KMS-11 (cell line): ENCODE data around the gene AAGAB.

ENCODE experiments used
- H2AFZ ChIP-seq: fragments of 200-600 bp; sonication (generic); 2 replicates; pipeline ENCODE4 v1.6.1; 2016; ENCODE audit warnings: antibody characterized with exemption, mixed run types, low read depth
- H3K27ac ChIP-seq: fragments of 200-600 bp; sonication (generic); 2 replicates; pipeline ENCODE4 v1.6.1; 2016; ENCODE audit warnings: mild to moderate bottlenecking, mixed run types
- H3K27me3 ChIP-seq: fragments of 200-600 bp; sonication (generic); 2 replicates; pipeline ENCODE4 v1.6.1; 2017; ENCODE audit warnings: mild to moderate bottlenecking, low read depth, mixed run types, moderate library complexity; ENCODE audit not compliant: insufficient read depth
- H3K36me3 ChIP-seq: fragments of 200-600 bp; sonication (generic); 2 replicates; pipeline ENCODE4 v1.6.1; 2017; ENCODE audit warnings: mild to moderate bottlenecking, mixed run types; ENCODE audit not compliant: insufficient read depth
- H3K4me1 ChIP-seq: fragments of 200-600 bp; sonication (generic); 2 replicates; pipeline ENCODE4 v1.6.1; 2016; ENCODE audit warnings: mild to moderate bottlenecking, low read depth, mixed run types; ENCODE audit not compliant: poor library complexity, severe bottlenecking
- H3K4me2 ChIP-seq: fragments of 200-600 bp; sonication (generic); 2 replicates; pipeline ENCODE4 v1.7.0; 2016; ENCODE audit warnings: mild to moderate bottlenecking, mixed run types
- H3K4me3 ChIP-seq: fragments of 200-600 bp; sonication (generic); IDR thresholded peaks from 2 replicates; pipeline ENCODE4 v1.6.1; 2017; ENCODE audit warnings: low read depth, low read length, mixed read lengths; ENCODE audit not compliant: insufficient read depth
- H3K79me2 ChIP-seq: fragments of 200-600 bp; sonication (generic); 2 replicates; pipeline ENCODE4 v1.6.1; 2016; ENCODE audit warnings: low read depth, mixed run types; ENCODE audit not compliant: insufficient read depth
- H3K9ac ChIP-seq: fragments of 200-600 bp; sonication (generic); 2 replicates; pipeline ENCODE4 v1.6.1; 2016; ENCODE audit warnings: mild to moderate bottlenecking, mixed run types
- H4K20me1 ChIP-seq: fragments of 200-600 bp; sonication (generic); 2 replicates; pipeline ENCODE4 v1.6.1; 2016; ENCODE audit warnings: mild to moderate bottlenecking, mixed run types; ENCODE audit not compliant: insufficient read depth
- CTCF ChIP-seq: fragments of 200-600 bp; sonication (generic); conservative IDR thresholded peaks from 2 replicates; pipeline ENCODE4 v1.6.1; 2017; ENCODE audit warnings: low read depth, mild to moderate bottlenecking, antibody characterized with exemption, low read length, moderate library complexity, mixed read lengths

AAGAB gene

GRCh38 chr15:67228286-67228685 is 26.2 kb downstream of the AAGAB start:
- H3K27ac ChIP-seq, result no peak overlapping the region
- TF ChIP-seq CTCF, result no peak
- H3K4me2 ChIP-seq, result no peak overlapping the region
- no peaks in the 10 kb centered on the region for H3K27me3 ChIP-seq
- H3K9ac ChIP-seq, result no peak overlapping the region
- H3K4me1 ChIP-seq, result no peaks in the 10 kb centered on the region
- no peaks in the 10 kb centered on the region for H4K20me1 ChIP-seq
- H3K36me3 ChIP-seq, result no peaks in the 10 kb centered on the region
- H2AFZ ChIP-seq, result no peak overlapping the region
- H3K79me2 ChIP-seq, result no peaks in the 10 kb centered on the region
- H3K4me3 ChIP-seq, result no peak overlapping the region

- Histone ChIP-seq H2AFZ (no peak overlapping the region), H3K4me2 (no peak overlapping the region), H3K36me3 (no peaks in the 10 kb centered on the region), H3K27me3 (no peaks in the 10 kb centered on the region), H3K27ac (no peak overlapping the region), H3K4me3 (no peak overlapping the region), H3K4me1 (no peaks in the 10 kb centered on the region), H3K9ac (no peak overlapping the region), H4K20me1 (no peaks in the 10 kb centered on the region), H3K79me2 (no peaks in the 10 kb centered on the region)
- TF ChIP-seq CTCF, result no peak
Observed at GRCh38 chr15:67227846-67228245, 26.6 kb downstream of the AAGAB start.

- TF ChIP-seq CTCF, result no peak
- Histone ChIP-seq H3K27ac (no peak overlapping the region), H3K36me3 (no peaks in the 10 kb centered on the region), H3K4me3 (no peak overlapping the region), H3K4me2 (no peak overlapping the region), H3K4me1 (no peaks in the 10 kb centered on the region), H2AFZ (no peak overlapping the region), H3K27me3 (no peaks in the 10 kb centered on the region), H4K20me1 (no peaks in the 10 kb centered on the region), H3K79me2 (no peaks in the 10 kb centered on the region), H3K9ac (no peak overlapping the region)
Observed at GRCh38 chr15:67227431-67227830, 27.0 kb downstream of the AAGAB start.

GRCh38 chr15:67225336-67225735 is 29.1 kb downstream of the AAGAB start:
- Histone ChIP-seq H3K4me3 (no peak overlapping the region), H3K79me2 (no peaks in the 10 kb centered on the region), H3K36me3 (no peaks in the 10 kb centered on the region), H2AFZ (no peak overlapping the region), H4K20me1 (no peaks in the 10 kb centered on the region), H3K9ac (no peak overlapping the region), H3K27ac (no peak overlapping the region), H3K4me1 (no peaks in the 10 kb centered on the region), H3K27me3 (no peaks in the 10 kb centered on the region), H3K4me2 (no peak overlapping the region)
- TF ChIP-seq CTCF, result no peak

GRCh38 chr15:67224889-67225288 is 29.6 kb downstream of the AAGAB start:
- Histone ChIP-seq H3K27ac (no peak overlapping the region), H3K4me1 (no peaks in the 10 kb centered on the region), H3K27me3 (no peaks in the 10 kb centered on the region), H3K36me3 (no peaks in the 10 kb centered on the region), H3K79me2 (no peaks in the 10 kb centered on the region), H3K9ac (no peak overlapping the region), H3K4me2 (no peak overlapping the region), H4K20me1 (no peaks in the 10 kb centered on the region), H2AFZ (no peak overlapping the region), H3K4me3 (no peak overlapping the region)
- no peak for TF ChIP-seq CTCF
